Measurements from ENCODE around the gene JAZF1.

- TF ChIP-seq PATZ1 (CRISPR knock-in tag; IDR thresholded peaks at IDR 0.05; ENCODE audit: borderline replicate concordance), result no peak
- TF ChIP-seq DNMT1 (IDR thresholded peaks at IDR 0.05), result no peak
- no peak for TF ChIP-seq GABPA (tag; conservative IDR thresholded peaks at IDR 0.05; ENCODE audit: low read depth)
- TF ChIP-seq, protein P1, sequence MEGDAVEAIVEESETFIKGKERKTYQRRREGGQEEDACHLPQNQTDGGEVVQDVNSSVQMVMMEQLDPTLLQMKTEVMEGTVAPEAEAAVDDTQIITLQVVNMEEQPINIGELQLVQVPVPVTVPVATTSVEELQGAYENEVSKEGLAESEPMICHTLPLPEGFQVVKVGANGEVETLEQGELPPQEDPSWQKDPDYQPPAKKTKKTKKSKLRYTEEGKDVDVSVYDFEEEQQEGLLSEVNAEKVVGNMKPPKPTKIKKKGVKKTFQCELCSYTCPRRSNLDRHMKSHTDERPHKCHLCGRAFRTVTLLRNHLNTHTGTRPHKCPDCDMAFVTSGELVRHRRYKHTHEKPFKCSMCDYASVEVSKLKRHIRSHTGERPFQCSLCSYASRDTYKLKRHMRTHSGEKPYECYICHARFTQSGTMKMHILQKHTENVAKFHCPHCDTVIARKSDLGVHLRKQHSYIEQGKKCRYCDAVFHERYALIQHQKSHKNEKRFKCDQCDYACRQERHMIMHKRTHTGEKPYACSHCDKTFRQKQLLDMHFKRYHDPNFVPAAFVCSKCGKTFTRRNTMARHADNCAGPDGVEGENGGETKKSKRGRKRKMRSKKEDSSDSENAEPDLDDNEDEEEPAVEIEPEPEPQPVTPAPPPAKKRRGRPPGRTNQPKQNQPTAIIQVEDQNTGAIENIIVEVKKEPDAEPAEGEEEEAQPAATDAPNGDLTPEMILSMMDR (IDR thresholded peaks at IDR 0.05 in 2 of 3, conservative IDR thresholded peaks at IDR 0.05 in 1 of 3; ENCODE audit: insufficient read depth in 2 of 3, low read depth in 1 of 3, low read length in 3 of 3), result no peak
- no peak for TF ChIP-seq SMARCA4 (IDR thresholded peaks at IDR 0.05)
- no peak for TF ChIP-seq CEBPB (tag; IDR thresholded peaks at IDR 0.05)
- TF ChIP-seq ZBTB34 (CRISPR knock-in tag; IDR thresholded peaks at IDR 0.05), result no peak
- TF ChIP-seq ZSCAN32 (CRISPR knock-in tag; IDR thresholded peaks at IDR 0.05), result no peak
Measured at GRCh38 chr7:27812706-27813105, 367.9 kb downstream of the JAZF1 start.

All from K562 (cell line).